GM23338 (cell line): ENCODE results near the gene ZNF697. TPM values are rescaled to one million over a fixed set of nuclear protein-coding genes. Genes with fewer than 3 reads are reported as not detected.

ENCODE experiments used
- ATAC-seq: fragments of 200-7000 bp; cut with Tn5 transposase; 3 replicates; pipeline ENCODE4 v1.9.1; 2020
- DNase-seq: peaks from one replicate; pipeline ENCODE4 v3.0.0-alpha.2; 2015; ENCODE audit warnings: low spot score
- H2AFZ ChIP-seq: fragments of 200-600 bp; sonication (generic); 2 replicates; pipeline ENCODE4 v1.8.0; 2016; ENCODE audit warnings: antibody characterized with exemption, mild to moderate bottlenecking, moderate library complexity
- H3F3A ChIP-seq: fragments of 200-600 bp; sonication (generic); replicated peaks from 2 replicates; pipeline ENCODE4 v1.8.0; 2017; ENCODE audit warnings: antibody characterized with exemption, mixed run types, low read depth
- H3K27ac ChIP-seq: fragments of 200-600 bp; sonication (generic); 2 replicates; pipeline ENCODE4 v1.6.1; 2016; ENCODE audit warnings: low read depth
- H3K27me3 ChIP-seq: fragments of 200-600 bp; sonication (generic); 2 replicates; pipeline ENCODE4 v1.8.0; 2016; ENCODE audit warnings: mild to moderate bottlenecking, mixed run types, moderate library complexity; ENCODE audit not compliant: insufficient read depth
- H3K36me3 ChIP-seq: fragments of 200-600 bp; sonication (generic); 2 replicates; pipeline ENCODE4 v1.8.0; 2016; ENCODE audit warnings: mild to moderate bottlenecking; ENCODE audit not compliant: insufficient read depth
- H3K4me1 ChIP-seq: fragments of 200-600 bp; sonication (generic); 2 replicates; pipeline ENCODE4 v1.8.0; 2016; ENCODE audit warnings: mild to moderate bottlenecking, moderate library complexity; ENCODE audit not compliant: insufficient read depth
- H3K4me2 ChIP-seq: fragments of 200-600 bp; sonication (generic); 2 replicates; pipeline ENCODE4 v1.7.1; 2017; ENCODE audit warnings: mixed run types
- H3K4me3 ChIP-seq: fragments of 200-600 bp; sonication (generic); 2 replicates; pipeline ENCODE4 v1.6.1; 2016; ENCODE audit warnings: mixed run types
- H3K79me2 ChIP-seq: fragments of 200-600 bp; sonication (generic); replicated peaks from 2 replicates; pipeline ENCODE4 v1.8.0; 2017; ENCODE audit warnings: mild to moderate bottlenecking; ENCODE audit not compliant: insufficient read depth
- H3K9me2 ChIP-seq: fragments of 200-600 bp; sonication (generic); 2 replicates; pipeline ENCODE4 v1.8.0; 2017; ENCODE audit not compliant: insufficient read depth
- H4K20me1 ChIP-seq: fragments of 200-600 bp; sonication (generic); replicated peaks from 2 replicates; pipeline ENCODE4 v1.8.0; 2017; ENCODE audit warnings: mild to moderate bottlenecking; ENCODE audit not compliant: insufficient read depth
- H3K27ac Mint-ChIP-seq: 2 replicates; pipeline ENCODE4 v1.8.0; 2020; ENCODE audit warnings: inconsistent platforms, mild to moderate bottlenecking, moderate library complexity, mixed read lengths
- H3K27me3 Mint-ChIP-seq: 3 replicates; pipeline ENCODE4 v1.8.0; 2022; ENCODE audit warnings: low read depth, mild to moderate bottlenecking, moderate library complexity, mixed read lengths, inconsistent platforms; ENCODE audit not compliant: insufficient read depth, poor library complexity
- H3K36me3 Mint-ChIP-seq: 3 replicates; pipeline ENCODE4 v1.8.0; 2021; ENCODE audit warnings: low read depth, mild to moderate bottlenecking, inconsistent platforms, moderate library complexity, mixed read lengths
- H3K4me1 Mint-ChIP-seq: 3 replicates; pipeline ENCODE4 v1.8.0; 2020; ENCODE audit warnings: mild to moderate bottlenecking, inconsistent platforms, mixed read lengths
- H3K4me3 Mint-ChIP-seq: 3 replicates; pipeline ENCODE4 v1.8.0; 2021; ENCODE audit warnings: moderate library complexity, mild to moderate bottlenecking, inconsistent platforms, mixed read lengths
- H3K9me3 Mint-ChIP-seq: 3 replicates; pipeline ENCODE4 v1.8.0; 2020; ENCODE audit warnings: moderate library complexity, mild to moderate bottlenecking, inconsistent platforms, mixed read lengths
- CREB1 ChIP-seq: fragments of 250-450 bp; sonication (Bioruptor Pico); IDR thresholded peaks from 2 replicates; pipeline ENCODE4 v1.5.0; 2020; ENCODE audit warnings: low read depth, mild to moderate bottlenecking, moderate library complexity
- EZH2 ChIP-seq: fragments of 200-600 bp; sonication (generic); IDR thresholded peaks from one replicate; pipeline ENCODE4 v1.8.0; 2017; ENCODE audit warnings: antibody characterized with exemption, mild to moderate bottlenecking, low read depth; ENCODE audit not compliant: unreplicated experiment
- EZH2phosphoT487 ChIP-seq: fragments of 200-600 bp; sonication (generic); IDR thresholded peaks from one replicate; pipeline ENCODE4 v1.8.1; 2018; ENCODE audit warnings: antibody characterized with exemption; ENCODE audit not compliant: unreplicated experiment
- NANOG ChIP-seq: IDR thresholded peaks from 2 replicates; pipeline ENCODE4 v1.6.1; 2016; ENCODE audit warnings: antibody characterized with exemption, borderline replicate concordance
- POLR2AphosphoS5 ChIP-seq: IDR thresholded peaks from 2 replicates; pipeline ENCODE4 v1.6.1; 2016; ENCODE audit warnings: antibody characterized with exemption, low read depth
- ZNF114 ChIP-seq: fragments of 250-450 bp; sonication (Bioruptor Pico); IDR thresholded peaks from 2 replicates; pipeline ENCODE4 v1.5.0; 2020; ENCODE audit warnings: mild to moderate bottlenecking, moderate library complexity
- ZNF331 ChIP-seq: fragments of 250-450 bp; sonication (Bioruptor Pico); IDR thresholded peaks from 2 replicates; pipeline ENCODE4 v1.5.0; 2020; ENCODE audit warnings: low read depth, mild to moderate bottlenecking, moderate library complexity
- polyA plus RNA-seq: library from polyadenylated mRNA; unstranded; fragments of >200 nt; fragmentation: Nextera tagmentation; extraction: Ambion mirVana; gene quantifications from 2 replicates; pipeline ENCODE4 v1.2.1, GENCODE V29; 2016
- total RNA-seq: library from RNA; depleted of rRNA; stranded (reverse); fragments of >200 nt; shearing (Covaris generic); gene quantifications from 2 replicates; pipeline ENCODE4 v1.2.3, GENCODE V29; 2014
- TF ChIP-seq, protein P1 (sequence below), 2 experiments: fragments of 200-600 bp in 1 of 2; sonication (generic) in 1 of 2; conservative IDR thresholded peaks; 2 replicates each; pipeline versions ENCODE4 v1.5.1 to v1.6.1; 2016 to 2017; ENCODE audit warnings: antibody characterized with exemption in 2 of 2, low read depth in 2 of 2, mild to moderate bottlenecking in 2 of 2, moderate library complexity in 1 of 2
- TF ChIP-seq, protein P2 (sequence below): IDR thresholded peaks from one replicate; pipeline ENCODE4 v1.6.1; 2018; ENCODE audit warnings: antibody characterized with exemption; ENCODE audit not compliant: unreplicated experiment
- TF ChIP-seq, protein P3 (sequence below): fragments of 250-450 bp; sonication (Bioruptor Pico); IDR thresholded peaks from 2 replicates; pipeline ENCODE4 v1.5.0; 2020; ENCODE audit warnings: mild to moderate bottlenecking, moderate library complexity

Gene ZNF697
- total and polyA plus RNA-seq, 2 experiments from 2014 or later = 5.4 to 32.0 TPM

DNA sequence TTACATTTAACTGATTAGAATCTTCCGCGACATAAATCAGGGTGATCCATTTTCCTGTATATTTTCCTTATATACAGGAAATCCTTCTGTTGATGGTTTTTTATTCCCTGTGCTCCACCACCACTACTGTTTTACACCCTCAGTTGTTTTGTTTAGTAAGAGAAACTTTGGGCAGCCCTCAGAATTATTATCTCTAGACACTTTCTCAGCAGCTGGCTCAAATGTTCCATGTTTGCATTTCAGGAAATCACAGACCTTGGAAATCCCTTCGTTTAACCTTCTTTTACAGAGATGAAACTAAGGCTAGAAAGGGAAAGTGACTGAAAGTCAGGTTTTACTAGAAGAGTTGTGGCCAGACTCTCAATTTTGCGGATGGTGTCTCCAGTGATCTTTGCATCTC lies 15.2 kb downstream of the ZNF697 start (continued):
- TF ChIP-seq, protein P1, sequence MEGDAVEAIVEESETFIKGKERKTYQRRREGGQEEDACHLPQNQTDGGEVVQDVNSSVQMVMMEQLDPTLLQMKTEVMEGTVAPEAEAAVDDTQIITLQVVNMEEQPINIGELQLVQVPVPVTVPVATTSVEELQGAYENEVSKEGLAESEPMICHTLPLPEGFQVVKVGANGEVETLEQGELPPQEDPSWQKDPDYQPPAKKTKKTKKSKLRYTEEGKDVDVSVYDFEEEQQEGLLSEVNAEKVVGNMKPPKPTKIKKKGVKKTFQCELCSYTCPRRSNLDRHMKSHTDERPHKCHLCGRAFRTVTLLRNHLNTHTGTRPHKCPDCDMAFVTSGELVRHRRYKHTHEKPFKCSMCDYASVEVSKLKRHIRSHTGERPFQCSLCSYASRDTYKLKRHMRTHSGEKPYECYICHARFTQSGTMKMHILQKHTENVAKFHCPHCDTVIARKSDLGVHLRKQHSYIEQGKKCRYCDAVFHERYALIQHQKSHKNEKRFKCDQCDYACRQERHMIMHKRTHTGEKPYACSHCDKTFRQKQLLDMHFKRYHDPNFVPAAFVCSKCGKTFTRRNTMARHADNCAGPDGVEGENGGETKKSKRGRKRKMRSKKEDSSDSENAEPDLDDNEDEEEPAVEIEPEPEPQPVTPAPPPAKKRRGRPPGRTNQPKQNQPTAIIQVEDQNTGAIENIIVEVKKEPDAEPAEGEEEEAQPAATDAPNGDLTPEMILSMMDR (conservative IDR thresholded peaks at IDR 0.05; ENCODE audit: low read depth in 2 of 2) = no peak
- TF ChIP-seq, protein P2, sequence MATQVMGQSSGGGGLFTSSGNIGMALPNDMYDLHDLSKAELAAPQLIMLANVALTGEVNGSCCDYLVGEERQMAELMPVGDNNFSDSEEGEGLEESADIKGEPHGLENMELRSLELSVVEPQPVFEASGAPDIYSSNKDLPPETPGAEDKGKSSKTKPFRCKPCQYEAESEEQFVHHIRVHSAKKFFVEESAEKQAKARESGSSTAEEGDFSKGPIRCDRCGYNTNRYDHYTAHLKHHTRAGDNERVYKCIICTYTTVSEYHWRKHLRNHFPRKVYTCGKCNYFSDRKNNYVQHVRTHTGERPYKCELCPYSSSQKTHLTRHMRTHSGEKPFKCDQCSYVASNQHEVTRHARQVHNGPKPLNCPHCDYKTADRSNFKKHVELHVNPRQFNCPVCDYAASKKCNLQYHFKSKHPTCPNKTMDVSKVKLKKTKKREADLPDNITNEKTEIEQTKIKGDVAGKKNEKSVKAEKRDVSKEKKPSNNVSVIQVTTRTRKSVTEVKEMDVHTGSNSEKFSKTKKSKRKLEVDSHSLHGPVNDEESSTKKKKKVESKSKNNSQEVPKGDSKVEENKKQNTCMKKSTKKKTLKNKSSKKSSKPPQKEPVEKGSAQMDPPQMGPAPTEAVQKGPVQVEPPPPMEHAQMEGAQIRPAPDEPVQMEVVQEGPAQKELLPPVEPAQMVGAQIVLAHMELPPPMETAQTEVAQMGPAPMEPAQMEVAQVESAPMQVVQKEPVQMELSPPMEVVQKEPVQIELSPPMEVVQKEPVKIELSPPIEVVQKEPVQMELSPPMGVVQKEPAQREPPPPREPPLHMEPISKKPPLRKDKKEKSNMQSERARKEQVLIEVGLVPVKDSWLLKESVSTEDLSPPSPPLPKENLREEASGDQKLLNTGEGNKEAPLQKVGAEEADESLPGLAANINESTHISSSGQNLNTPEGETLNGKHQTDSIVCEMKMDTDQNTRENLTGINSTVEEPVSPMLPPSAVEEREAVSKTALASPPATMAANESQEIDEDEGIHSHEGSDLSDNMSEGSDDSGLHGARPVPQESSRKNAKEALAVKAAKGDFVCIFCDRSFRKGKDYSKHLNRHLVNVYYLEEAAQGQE = no peak
- TF ChIP-seq ZNF114 (CRISPR knock-in tag) (no peak), ZNF331 (no peak), NANOG (no peak), CREB1 (CRISPR knock-in tag) (no peak)

DNA sequence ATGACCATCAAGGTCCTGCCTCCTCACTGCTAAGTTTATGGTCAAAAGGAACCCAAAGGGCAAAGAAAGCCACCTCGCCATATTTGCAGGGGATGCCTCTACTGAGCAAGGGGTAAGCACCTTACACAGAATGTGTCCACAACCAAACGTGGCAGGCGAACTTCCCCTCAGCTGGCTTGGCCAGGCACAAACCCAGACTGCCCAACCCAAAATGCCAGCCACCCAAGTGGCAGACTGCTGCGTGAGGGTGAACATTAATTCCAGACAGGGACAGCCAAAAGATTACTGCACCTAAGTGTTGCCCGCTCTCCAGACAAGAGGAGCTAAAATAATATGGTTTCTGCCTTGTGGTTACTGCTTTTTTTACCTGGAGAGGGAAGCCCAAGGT lies 16.0 kb downstream of the ZNF697 start:
- H3K9me3 Mint-ChIP-seq = no peaks in the 10 kb centered on the region
- DNase-seq (no peak), ATAC-seq (no peak; the same call in 2 of the 3 replicates)
- H3K27ac Mint-ChIP-seq = no peak overlapping the region
- Histone ChIP-seq H3K4me2 (peak overlapping the region; percentile 75), H2AFZ (no peak overlapping the region), H3K36me3 (no peaks in the 10 kb centered on the region), H3K4me3 (peak overlapping the region; percentile 44), H3K79me2 (peaks cover 95% of the 10 kb centered on the region), H3K9me2 (0 out of 2 replicates have a peak, but pooled peaks cover 3% of the 10 kb centered on the region), H3K4me1 (peaks cover 19% of the 10 kb centered on the region), H3K27ac (peak overlapping the region; percentile 65; the same call in 1 of the 2 replicates), H3K27me3 (no peaks in the 10 kb centered on the region), H4K20me1 (peaks cover 69% of the 10 kb centered on the region), H3F3A (peaks cover 5% of the 10 kb centered on the region; the same call in 1 of the 2 replicates)
- peak overlapping the region; percentile 29; the same call in 1 of the 3 replicates for H3K4me3 Mint-ChIP-seq
- peaks cover 36% of the 10 kb centered on the region for H3K4me1 Mint-ChIP-seq
- H3K27me3 Mint-ChIP-seq = no peaks in the 10 kb centered on the region
- H3K36me3 Mint-ChIP-seq = peaks cover 3% of the 10 kb centered on the region; the same call in 2 of the 3 replicates
- TF ChIP-seq, protein P3, sequence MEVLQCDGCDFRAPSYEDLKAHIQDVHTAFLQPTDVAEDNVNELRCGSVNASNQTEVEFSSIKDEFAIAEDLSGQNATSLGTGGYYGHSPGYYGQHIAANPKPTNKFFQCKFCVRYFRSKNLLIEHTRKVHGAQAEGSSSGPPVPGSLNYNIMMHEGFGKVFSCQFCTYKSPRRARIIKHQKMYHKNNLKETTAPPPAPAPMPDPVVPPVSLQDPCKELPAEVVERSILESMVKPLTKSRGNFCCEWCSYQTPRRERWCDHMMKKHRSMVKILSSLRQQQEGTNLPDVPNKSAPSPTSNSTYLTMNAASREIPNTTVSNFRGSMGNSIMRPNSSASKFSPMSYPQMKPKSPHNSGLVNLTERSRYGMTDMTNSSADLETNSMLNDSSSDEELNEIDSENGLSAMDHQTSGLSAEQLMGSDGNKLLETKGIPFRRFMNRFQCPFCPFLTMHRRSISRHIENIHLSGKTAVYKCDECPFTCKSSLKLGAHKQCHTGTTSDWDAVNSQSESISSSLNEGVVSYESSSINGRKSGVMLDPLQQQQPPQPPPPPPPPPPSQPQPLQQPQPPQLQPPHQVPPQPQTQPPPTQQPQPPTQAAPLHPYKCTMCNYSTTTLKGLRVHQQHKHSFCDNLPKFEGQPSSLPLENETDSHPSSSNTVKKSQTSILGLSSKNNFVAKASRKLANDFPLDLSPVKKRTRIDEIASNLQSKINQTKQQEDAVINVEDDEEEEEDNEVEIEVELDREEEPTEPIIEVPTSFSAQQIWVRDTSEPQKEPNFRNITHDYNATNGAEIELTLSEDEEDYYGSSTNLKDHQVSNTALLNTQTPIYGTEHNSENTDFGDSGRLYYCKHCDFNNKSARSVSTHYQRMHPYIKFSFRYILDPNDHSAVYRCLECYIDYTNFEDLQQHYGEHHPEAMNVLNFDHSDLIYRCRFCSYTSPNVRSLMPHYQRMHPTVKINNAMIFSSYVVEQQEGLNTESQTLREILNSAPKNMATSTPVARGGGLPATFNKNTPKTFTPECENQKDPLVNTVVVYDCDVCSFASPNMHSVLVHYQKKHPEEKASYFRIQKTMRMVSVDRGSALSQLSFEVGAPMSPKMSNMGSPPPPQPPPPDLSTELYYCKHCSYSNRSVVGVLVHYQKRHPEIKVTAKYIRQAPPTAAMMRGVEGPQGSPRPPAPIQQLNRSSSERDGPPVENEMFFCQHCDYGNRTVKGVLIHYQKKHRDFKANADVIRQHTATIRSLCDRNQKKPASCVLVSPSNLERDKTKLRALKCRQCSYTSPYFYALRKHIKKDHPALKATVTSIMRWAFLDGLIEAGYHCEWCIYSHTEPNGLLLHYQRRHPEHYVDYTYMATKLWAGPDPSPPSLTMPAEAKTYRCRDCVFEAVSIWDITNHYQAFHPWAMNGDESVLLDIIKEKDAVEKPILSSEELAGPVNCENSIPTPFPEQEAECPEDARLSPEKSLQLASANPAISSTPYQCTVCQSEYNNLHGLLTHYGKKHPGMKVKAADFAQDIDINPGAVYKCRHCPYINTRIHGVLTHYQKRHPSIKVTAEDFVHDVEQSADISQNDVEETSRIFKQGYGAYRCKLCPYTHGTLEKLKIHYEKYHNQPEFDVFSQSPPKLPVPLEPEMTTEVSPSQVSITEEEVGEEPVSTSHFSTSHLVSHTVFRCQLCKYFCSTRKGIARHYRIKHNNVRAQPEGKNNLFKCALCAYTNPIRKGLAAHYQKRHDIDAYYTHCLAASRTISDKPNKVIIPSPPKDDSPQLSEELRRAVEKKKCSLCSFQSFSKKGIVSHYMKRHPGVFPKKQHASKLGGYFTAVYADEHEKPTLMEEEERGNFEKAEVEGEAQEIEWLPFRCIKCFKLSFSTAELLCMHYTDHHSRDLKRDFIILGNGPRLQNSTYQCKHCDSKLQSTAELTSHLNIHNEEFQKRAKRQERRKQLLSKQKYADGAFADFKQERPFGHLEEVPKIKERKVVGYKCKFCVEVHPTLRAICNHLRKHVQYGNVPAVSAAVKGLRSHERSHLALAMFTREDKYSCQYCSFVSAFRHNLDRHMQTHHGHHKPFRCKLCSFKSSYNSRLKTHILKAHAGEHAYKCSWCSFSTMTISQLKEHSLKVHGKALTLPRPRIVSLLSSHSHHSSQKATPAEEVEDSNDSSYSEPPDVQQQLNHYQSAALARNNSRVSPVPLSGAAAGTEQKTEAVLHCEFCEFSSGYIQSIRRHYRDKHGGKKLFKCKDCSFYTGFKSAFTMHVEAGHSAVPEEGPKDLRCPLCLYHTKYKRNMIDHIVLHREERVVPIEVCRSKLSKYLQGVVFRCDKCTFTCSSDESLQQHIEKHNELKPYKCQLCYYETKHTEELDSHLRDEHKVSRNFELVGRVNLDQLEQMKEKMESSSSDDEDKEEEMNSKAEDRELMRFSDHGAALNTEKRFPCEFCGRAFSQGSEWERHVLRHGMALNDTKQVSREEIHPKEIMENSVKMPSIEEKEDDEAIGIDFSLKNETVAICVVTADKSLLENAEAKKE (CRISPR knock-in tag) = no peak
- TF ChIP-seq EZH2phosphoT487 (no peak), EZH2 (no peak), NANOG (no peak), POLR2AphosphoS5 (no peak)
- TF ChIP-seq, protein P2 = no peak
